DND-41 (cell line): ENCODE results near the gene FBXO15.

Experiments
- ATAC-seq: fragments of 200-7000 bp; cut with Tn5 transposase; 3 replicates; pipeline ENCODE4 v1.9.1; 2021; ENCODE audit warnings: low read depth; ENCODE audit not compliant: insufficient read depth
- DNase-seq: peaks from one replicate; pipeline ENCODE4 v3.0.0-alpha.2; 2020
- H2AFZ ChIP-seq: 2 replicates; pipeline ENCODE4 v1.6.0; 2012; ENCODE audit warnings: low read depth, low read length
- H3K27ac ChIP-seq: 2 replicates; pipeline ENCODE4 v1.5.1; 2012; ENCODE audit warnings: low read length, inconsistent platforms
- H3K27me3 ChIP-seq: fragments of 200-600 bp; sonication (generic); 2 replicates; pipeline ENCODE4 v1.6.0; 2012; ENCODE audit warnings: low read length, mild to moderate bottlenecking, inconsistent platforms; ENCODE audit not compliant: insufficient read depth, poor library complexity
- H3K36me3 ChIP-seq: 2 replicates; pipeline ENCODE4 v1.5.1; 2012; ENCODE audit warnings: low read length, inconsistent platforms; ENCODE audit not compliant: insufficient read depth
- H3K4me1 ChIP-seq: 2 replicates; pipeline ENCODE4 v1.5.1; 2012; ENCODE audit warnings: mild to moderate bottlenecking, low read length; ENCODE audit not compliant: insufficient read depth
- H3K4me2 ChIP-seq: 2 replicates; pipeline ENCODE4 v1.6.0; 2012; ENCODE audit warnings: mild to moderate bottlenecking, moderate library complexity, low read length, inconsistent platforms; ENCODE audit not compliant: insufficient read depth
- H3K4me3 ChIP-seq, 2 experiments: fragments of 200-600 bp in 1 of 2; shearing (Covaris generic) in 1 of 2; 2 replicates each; pipeline ENCODE4 v1.5.1; 2012 to 2016; ENCODE audit warnings: inconsistent platforms in 2 of 2, low read length in 2 of 2, mild to moderate bottlenecking in 2 of 2, low read depth in 1 of 2, moderate library complexity in 1 of 2
- H3K79me2 ChIP-seq: 2 replicates; pipeline ENCODE4 v1.6.0; 2012; ENCODE audit warnings: low read length, inconsistent platforms; ENCODE audit not compliant: insufficient read depth
- H3K9ac ChIP-seq: 2 replicates; pipeline ENCODE4 v1.6.0; 2012; ENCODE audit warnings: low read depth, mild to moderate bottlenecking, inconsistent platforms, low read length, moderate library complexity
- H3K9me3 ChIP-seq: 2 replicates; pipeline ENCODE4 v1.5.1; 2012; ENCODE audit warnings: low read length, moderate library complexity, mild to moderate bottlenecking, inconsistent platforms; ENCODE audit not compliant: insufficient read depth, severe bottlenecking
- H4K20me1 ChIP-seq: 2 replicates; pipeline ENCODE4 v1.6.0; 2012; ENCODE audit warnings: low read length; ENCODE audit not compliant: insufficient read depth
- EZH2 ChIP-seq: IDR thresholded peaks from 3 replicates; pipeline ENCODE4 v1.6.1; 2012; ENCODE audit warnings: borderline replicate concordance, low read depth, mild to moderate bottlenecking, moderate library complexity, low read length, inconsistent platforms; ENCODE audit not compliant: severe bottlenecking
- TF ChIP-seq, protein P1 (sequence below): IDR thresholded peaks from 2 replicates; pipeline ENCODE4 v1.5.1; 2012; ENCODE audit warnings: borderline replicate concordance, low read length, moderate library complexity, mild to moderate bottlenecking; ENCODE audit not compliant: poor library complexity, severe bottlenecking; ENCODE audit errors: extremely low read depth

Gene FBXO15

DNA sequence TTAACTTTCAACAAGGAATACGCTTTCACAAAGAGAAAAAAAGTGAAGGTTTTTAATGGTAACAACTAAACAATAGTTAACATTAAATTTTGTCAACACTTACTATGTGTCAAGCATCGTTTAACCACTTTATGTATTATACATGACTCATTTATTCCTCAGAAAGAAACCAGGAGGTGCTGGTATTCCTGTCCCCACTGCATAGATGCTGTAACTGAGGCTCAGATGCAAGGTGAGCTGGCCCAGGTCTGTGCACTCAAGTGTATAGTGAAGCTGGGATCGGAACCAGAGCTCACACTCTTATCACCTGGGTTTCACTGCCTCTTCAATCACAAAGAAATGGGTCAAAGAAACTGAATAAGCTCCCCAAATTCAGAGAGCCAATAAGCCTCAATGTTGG is 16.5 kb downstream of the FBXO15 start:
- Histone ChIP-seq H3K9me3 (no peaks in the 10 kb centered on the region), H3K9ac (no peak overlapping the region), H4K20me1 (no peaks in the 10 kb centered on the region), H3K79me2 (no peaks in the 10 kb centered on the region), H3K27me3 (peaks cover 11% of the 10 kb centered on the region), H2AFZ (no peak overlapping the region), H3K4me1 (no peaks in the 10 kb centered on the region), H3K4me3 (no peak overlapping the region), H3K27ac (no peak overlapping the region), H3K4me2 (no peak overlapping the region), H3K36me3 (no peaks in the 10 kb centered on the region)
- no peak for ATAC-seq
- TF ChIP-seq EZH2, result no peak
- TF ChIP-seq, protein P1, sequence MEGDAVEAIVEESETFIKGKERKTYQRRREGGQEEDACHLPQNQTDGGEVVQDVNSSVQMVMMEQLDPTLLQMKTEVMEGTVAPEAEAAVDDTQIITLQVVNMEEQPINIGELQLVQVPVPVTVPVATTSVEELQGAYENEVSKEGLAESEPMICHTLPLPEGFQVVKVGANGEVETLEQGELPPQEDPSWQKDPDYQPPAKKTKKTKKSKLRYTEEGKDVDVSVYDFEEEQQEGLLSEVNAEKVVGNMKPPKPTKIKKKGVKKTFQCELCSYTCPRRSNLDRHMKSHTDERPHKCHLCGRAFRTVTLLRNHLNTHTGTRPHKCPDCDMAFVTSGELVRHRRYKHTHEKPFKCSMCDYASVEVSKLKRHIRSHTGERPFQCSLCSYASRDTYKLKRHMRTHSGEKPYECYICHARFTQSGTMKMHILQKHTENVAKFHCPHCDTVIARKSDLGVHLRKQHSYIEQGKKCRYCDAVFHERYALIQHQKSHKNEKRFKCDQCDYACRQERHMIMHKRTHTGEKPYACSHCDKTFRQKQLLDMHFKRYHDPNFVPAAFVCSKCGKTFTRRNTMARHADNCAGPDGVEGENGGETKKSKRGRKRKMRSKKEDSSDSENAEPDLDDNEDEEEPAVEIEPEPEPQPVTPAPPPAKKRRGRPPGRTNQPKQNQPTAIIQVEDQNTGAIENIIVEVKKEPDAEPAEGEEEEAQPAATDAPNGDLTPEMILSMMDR, result no peak
- no peak for DNase-seq

DNA sequence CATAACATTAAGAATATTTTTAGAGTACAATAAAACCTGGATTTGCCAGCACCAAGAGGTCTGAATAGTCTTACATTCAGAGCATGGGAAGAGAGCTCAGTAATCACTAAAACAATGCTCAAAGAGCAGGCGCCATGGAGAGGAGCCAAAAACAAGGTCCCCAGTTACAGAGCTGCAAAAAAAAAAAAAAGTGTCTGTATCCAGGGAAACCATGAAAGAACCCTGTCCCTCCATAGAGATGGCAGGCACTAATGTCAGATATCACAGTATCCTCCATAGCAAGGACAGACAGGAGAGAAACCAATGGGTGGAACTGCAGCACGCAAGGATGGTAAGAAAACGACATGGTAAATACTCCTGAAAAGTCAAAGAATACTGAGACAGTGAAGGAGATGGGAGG is 19.5 kb downstream of the FBXO15 start:
- H3K9me3 ChIP-seq, result no peaks in the 10 kb centered on the region
- no peak overlapping the region for H3K9ac ChIP-seq
- H3K36me3 ChIP-seq, result no peaks in the 10 kb centered on the region
- no peak for DNase-seq
- H3K4me1 ChIP-seq, result no peaks in the 10 kb centered on the region
- H3K79me2 ChIP-seq, result no peaks in the 10 kb centered on the region
- ATAC-seq, result no peak
- H3K4me3 ChIP-seq, result no peak overlapping the region
- H3K27ac ChIP-seq, result no peak overlapping the region
- TF ChIP-seq EZH2, result no peak
- TF ChIP-seq, protein P1, result no peak
- H3K4me2 ChIP-seq, result no peak overlapping the region
- no peaks in the 10 kb centered on the region for H4K20me1 ChIP-seq
- no peak overlapping the region for H2AFZ ChIP-seq
- peaks cover 8% of the 10 kb centered on the region for H3K27me3 ChIP-seq

DNA sequence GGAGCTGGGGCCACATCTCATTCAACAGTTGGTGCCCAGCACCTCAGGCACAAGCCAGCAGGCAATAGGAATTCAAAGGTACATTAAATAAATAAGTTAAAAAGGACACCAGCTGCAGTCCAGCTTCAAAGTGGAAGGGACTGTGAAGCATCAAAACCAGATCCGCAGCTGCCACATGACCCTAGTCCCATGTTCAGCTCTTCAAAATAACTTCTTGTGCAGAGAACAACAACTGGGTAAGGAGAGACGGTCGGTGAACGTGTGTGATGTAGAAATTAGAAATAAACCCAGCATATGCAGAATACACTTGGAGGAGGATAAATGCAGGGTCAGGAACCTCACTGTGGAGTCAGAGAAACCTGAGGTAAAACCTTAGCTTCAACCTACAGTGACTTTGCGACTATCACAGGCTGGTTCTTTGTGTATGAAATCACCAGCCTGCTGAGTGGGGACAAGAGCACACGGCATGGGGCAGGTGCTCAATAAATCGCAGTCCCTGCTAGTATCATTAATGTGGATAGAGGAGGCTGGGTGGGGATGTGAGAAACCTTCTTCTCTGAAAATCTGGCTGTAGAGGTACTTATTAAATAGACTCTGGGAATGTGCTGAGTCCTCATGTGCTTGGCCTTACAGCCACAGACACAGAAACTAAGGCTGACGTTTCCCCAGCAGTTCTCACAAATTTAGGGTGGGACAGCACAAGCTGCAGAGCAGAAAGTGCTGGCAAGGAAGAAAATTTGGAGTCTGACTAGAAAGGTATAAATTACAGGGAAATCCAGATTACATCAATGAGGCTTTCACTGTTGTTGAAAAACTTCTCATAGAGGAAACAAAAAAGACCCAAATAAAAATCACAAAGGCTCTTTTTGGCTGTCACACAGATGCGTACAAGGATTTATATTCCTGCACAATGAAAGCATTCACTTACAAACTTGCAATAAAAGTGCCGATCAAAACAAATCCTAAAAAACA is 20.7 kb downstream of the FBXO15 start:
- no peak for ATAC-seq
- Histone ChIP-seq H3K4me2 (no peak overlapping the region), H3K79me2 (no peaks in the 10 kb centered on the region), H3K9me3 (no peaks in the 10 kb centered on the region), H4K20me1 (no peaks in the 10 kb centered on the region), H3K4me3 (no peak overlapping the region), H3K36me3 (no peaks in the 10 kb centered on the region), H3K27me3 (peaks cover 9% of the 10 kb centered on the region), H3K4me1 (no peaks in the 10 kb centered on the region), H3K27ac (no peak overlapping the region), H3K9ac (no peak overlapping the region), H2AFZ (no peak overlapping the region)
- DNase-seq, result no peak
- no peak for TF ChIP-seq EZH2
- TF ChIP-seq, protein P1, result no peak
